Esophagus squamous epithelium (tissue), 5 donors: Measurements from ENCODE around the gene MICALL2. TPM values are rescaled to one million over a fixed set of nuclear protein-coding genes. Genes with fewer than 3 reads are reported as not detected.

Experiments
- DNase-seq: peaks from one replicate; lab custom pipeline; 2025; lab: John Stamatoyannopoulos, UW
- H3K27ac ChIP-seq, 4 donors: fragments of 200-600 bp; sonication (generic); one replicate each; pipeline ENCODE4 v1.5.1; 2016 to 2019; ENCODE audit warnings: mild to moderate bottlenecking in 1 of 4
- H3K27me3 ChIP-seq, 4 donors: fragments of 200-600 bp; sonication (generic); 1 replicate in 3 of 4; 2 replicates in 1 of 4; pipeline versions ENCODE4 v1.5.1 to v1.6.0; 2017 to 2021; ENCODE audit warnings: antibody characterized with exemption in 1 of 4
- H3K36me3 ChIP-seq, 3 donors: fragments of 200-600 bp; sonication (generic); one replicate each; pipeline ENCODE4 v1.5.1; 2016 to 2019
- H3K4me1 ChIP-seq, 3 donors: fragments of 200-600 bp; sonication (generic); one replicate each; pipeline ENCODE4 v1.5.1; 2017 to 2019
- H3K4me3 ChIP-seq, 4 donors: fragments of 200-600 bp; sonication (generic); 1 replicate in 3 of 4; 2 replicates in 1 of 4; pipeline ENCODE4 v1.5.1; 2016 to 2019; ENCODE audit warnings: mild to moderate bottlenecking in 2 of 4, moderate library complexity in 1 of 4
- H3K9me3 ChIP-seq, 3 donors: fragments of 200-600 bp; sonication (generic); one replicate each; pipeline ENCODE4 v1.5.1; 2016 to 2019
- CTCF ChIP-seq, 6 experiments: fragments of 450-650 bp in 4 of 6; fragments of 200-600 bp in 2 of 6; sonication (generic) in 2 of 6; IDR thresholded peaks; one replicate each; pipeline ENCODE4 v1.5.1; 2016 to 2019; ENCODE audit warnings: antibody characterized with exemption in 6 of 6, mild to moderate bottlenecking in 4 of 6, moderate library complexity in 4 of 6
- POLR2A ChIP-seq, 4 donors: fragments of 450-650 bp; IDR thresholded peaks; one replicate each; pipeline ENCODE4 v1.6.1; 2017; ENCODE audit warnings: antibody characterized with exemption in 4 of 4, mild to moderate bottlenecking in 4 of 4, moderate library complexity in 3 of 4
- WGBS, 2 donors: methylation state at CpG; one replicate each; pipeline ENCODE4 v1.1.5; 2018; 5-methylcytosine and 5-hydroxymethylcytosine counted together
- intact Hi-C: fragments of 100-400 bp; cut with DNase I; formaldehyde crosslinking; loops from one replicate; pipeline ENCODE4 v1.15.0; 2022
- total RNA-seq, 4 donors: library from RNA; depleted of rRNA; stranded (reverse); fragments of >200 nt; gene quantifications; one replicate each; pipeline ENCODE4 v1.1.0, GENCODE V29; 2016
- donor health status: DM: yes; HTN: yes; CAD: no.

The MICALL2 gene
- total RNA-seq, 4 donors from 2014 or later: 14.1 to 17.5 (median 16.5) TPM

GRCh38 chr7:1452205-1452604, 7.1 kb downstream of the MICALL2 start:
- Histone ChIP-seq H3K27me3 (no peaks in the 10 kb centered on the region), H3K27ac (peak overlapping the region; percentile 4 to 67 (median 32)), H3K4me1 (peaks cover 55 to 100% (median 90%) of the 10 kb centered on the region in 3 donors), H3K36me3 (peaks cover 0 to 17% (median 0%) of the 10 kb centered on the region in 3 donors), H3K9me3 (no peaks in the 10 kb centered on the region), H3K4me3 (peak overlapping the region in 1 of 4 donors; percentile 23)
- intact Hi-C loops: no loop called here
- 61% methylated on average over 5 of the region's 19 CpGs; no CpG with 5 or more reads in 1 of the 2 donors for WGBS, 2 donors
- TF ChIP-seq POLR2A (IDR thresholded peaks at IDR 0.05): no peak
- DNase-seq: no peak

- intact Hi-C loops: no loop called here
These were observed 8.3 kb downstream of the MICALL2 start for GRCh38 chr7:1450987-1451386.

GRCh38 chr7:1450431-1450830, 8.8 kb downstream of the MICALL2 start:
- intact Hi-C loops: no loop called here
- 73 to 77% methylated on average over 6 to 7 of the region's 18 CpGs for WGBS, 2 donors
- H3K27ac ChIP-seq: peak overlapping the region; percentile 6 to 74 (median 61)
- peaks cover 0 to 17% (median 0%) of the 10 kb centered on the region in 3 donors for H3K36me3 ChIP-seq
- no peaks in the 10 kb centered on the region for H3K27me3 ChIP-seq
- H3K9me3 ChIP-seq: no peaks in the 10 kb centered on the region
- no peak for TF ChIP-seq CTCF (IDR thresholded peaks at IDR 0.05)
- no peak for TF ChIP-seq POLR2A (IDR thresholded peaks at IDR 0.05)
- H3K4me3 ChIP-seq: no peak overlapping the region
- H3K4me1 ChIP-seq: peaks cover 48 to 90% (median 80%) of the 10 kb centered on the region in 3 donors
- no peak for DNase-seq

More at GRCh38 chr7:1450987-1451386, 8.3 kb downstream of the MICALL2 start:
- Histone ChIP-seq H3K9me3 (no peaks in the 10 kb centered on the region), H3K4me3 (no peak overlapping the region), H3K4me1 (peaks cover 53 to 96% (median 85%) of the 10 kb centered on the region in 3 donors), H3K27me3 (no peaks in the 10 kb centered on the region), H3K36me3 (peaks cover 0 to 17% (median 0%) of the 10 kb centered on the region in 3 donors), H3K27ac (peak overlapping the region in 3 of 4 donors; percentile 55 to 74 (median 67))
- TF ChIP-seq POLR2A (IDR thresholded peaks at IDR 0.05) (no peak), CTCF (IDR thresholded peaks at IDR 0.05) (no peak)
- no peak for DNase-seq
- WGBS, 2 donors: 100% methylated on average over 1 of the region's 11 CpGs; no CpG with 5 or more reads in 1 of the 2 donors

GRCh38 chr7:1449951-1450350, 9.3 kb downstream of the MICALL2 start:
- Histone ChIP-seq H3K4me1 (peaks cover 44 to 85% (median 75%) of the 10 kb centered on the region in 3 donors), H3K4me3 (no peak overlapping the region), H3K27ac (peak overlapping the region; percentile 6 to 74 (median 61)), H3K36me3 (peaks cover 0 to 17% (median 0%) of the 10 kb centered on the region in 3 donors), H3K9me3 (no peaks in the 10 kb centered on the region), H3K27me3 (no peaks in the 10 kb centered on the region)
- DNase-seq: no peak
- WGBS, 2 donors: 65 to 87% methylated on average over 6 of the region's 11 CpGs
- TF ChIP-seq CTCF (IDR thresholded peaks at IDR 0.05) (no peak), POLR2A (IDR thresholded peaks at IDR 0.05) (no peak)
- intact Hi-C loops: no loop called here

GRCh38 chr7:1449501-1449900, 9.8 kb downstream of the MICALL2 start:
- no peaks in the 10 kb centered on the region for H3K27me3 ChIP-seq
- TF ChIP-seq POLR2A (IDR thresholded peaks at IDR 0.05): no peak
- TF ChIP-seq CTCF (IDR thresholded peaks at IDR 0.05): no peak
- no peak overlapping the region for H3K4me3 ChIP-seq
- H3K36me3 ChIP-seq: peaks cover 0 to 21% (median 0%) of the 10 kb centered on the region in 3 donors
- DNase-seq: no peak
- H3K27ac ChIP-seq: peak overlapping the region; percentile 6 to 74 (median 61)
- 50 to 90% methylated on average over 2 to 10 of the region's 13 CpGs for WGBS, 2 donors
- H3K4me1 ChIP-seq: peaks cover 40 to 81% (median 70%) of the 10 kb centered on the region in 3 donors
- H3K9me3 ChIP-seq: no peaks in the 10 kb centered on the region
- intact Hi-C loops: no loop called here
